Measurements from ENCODE around the gene KAZALD1.

KAZALD1 gene

DNA sequence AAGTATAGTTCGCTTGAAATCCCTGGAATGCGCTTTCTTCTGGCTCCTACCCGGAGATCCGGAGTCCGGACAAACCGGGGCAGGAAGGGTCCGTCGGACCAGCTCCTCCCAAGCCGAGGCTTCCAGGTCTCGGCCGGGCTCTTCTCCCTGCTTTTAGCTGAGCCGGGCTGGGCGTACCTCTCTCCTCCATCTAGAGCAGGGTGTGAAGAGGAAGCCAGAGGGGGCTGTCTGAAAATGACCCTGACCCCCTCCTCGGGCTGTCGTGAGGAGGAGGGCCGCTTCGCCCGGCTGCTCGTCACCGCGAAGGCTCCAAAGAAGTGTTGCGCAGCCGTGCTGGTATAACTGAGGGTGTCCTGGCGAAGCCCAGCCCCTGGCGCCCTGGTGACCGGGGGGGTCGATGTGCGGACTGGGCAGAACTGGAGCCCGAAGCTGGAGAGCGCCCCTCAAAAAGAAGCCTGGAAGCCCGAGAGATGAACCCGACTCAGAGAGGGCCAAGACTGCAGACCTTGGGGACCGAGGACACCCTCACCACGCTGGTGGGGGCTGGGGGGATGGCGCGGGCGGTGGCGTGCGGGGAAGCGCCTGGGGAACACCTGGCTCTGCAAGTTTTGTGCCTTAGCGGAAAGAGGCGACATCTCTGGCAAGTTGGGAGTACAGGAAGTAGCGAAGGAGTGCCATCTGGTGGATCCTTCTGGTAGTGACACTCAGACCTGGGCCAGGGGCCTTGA lies 5.7 kb downstream of the KAZALD1 start:
- DNase-seq (ENCODE audit: low read depth): peak; percentile 61

DNA sequence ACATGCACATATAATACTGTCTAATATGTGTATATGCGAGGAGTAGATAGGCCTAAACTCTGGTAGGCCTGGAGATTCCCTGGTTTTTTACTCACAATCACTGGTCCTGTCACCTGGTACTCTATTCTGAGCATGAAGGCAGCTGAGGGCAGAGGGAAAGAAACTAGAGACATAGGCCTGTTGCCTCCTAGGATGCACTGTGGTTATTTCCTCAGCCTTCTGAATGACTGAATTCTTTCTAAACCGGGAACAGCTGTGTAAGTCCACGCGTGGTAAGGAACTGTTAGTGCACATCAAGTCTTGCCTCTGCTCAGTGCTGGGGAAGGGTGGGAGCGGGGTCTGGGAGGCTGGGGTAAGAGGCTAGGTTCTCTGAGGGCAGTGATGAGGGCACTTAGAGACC lies 7.7 kb downstream of the KAZALD1 start:
- DNase-seq (ENCODE audit: low read depth): no peak

DNA sequence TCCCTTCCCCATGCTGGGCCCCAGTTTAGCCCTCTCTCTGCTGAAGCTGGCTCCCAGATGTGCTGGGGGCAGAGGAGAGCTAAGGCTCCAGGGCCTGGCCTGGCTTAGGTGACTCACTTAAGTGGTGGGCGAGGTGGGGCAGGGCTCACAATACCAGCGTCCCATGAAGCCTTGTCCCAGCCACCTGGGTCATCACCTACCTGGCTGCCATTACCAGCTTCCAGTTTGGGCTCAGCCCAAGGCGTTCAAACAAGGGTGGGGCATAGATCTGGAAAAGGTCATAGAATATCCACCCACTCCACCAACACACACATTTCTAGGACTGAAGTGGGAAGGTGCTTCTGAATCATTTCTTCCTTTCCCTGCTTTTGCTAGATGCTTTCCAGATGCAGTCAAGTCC lies 8.3 kb downstream of the KAZALD1 start:
- no peak for DNase-seq (ENCODE audit: low read depth)

DNA sequence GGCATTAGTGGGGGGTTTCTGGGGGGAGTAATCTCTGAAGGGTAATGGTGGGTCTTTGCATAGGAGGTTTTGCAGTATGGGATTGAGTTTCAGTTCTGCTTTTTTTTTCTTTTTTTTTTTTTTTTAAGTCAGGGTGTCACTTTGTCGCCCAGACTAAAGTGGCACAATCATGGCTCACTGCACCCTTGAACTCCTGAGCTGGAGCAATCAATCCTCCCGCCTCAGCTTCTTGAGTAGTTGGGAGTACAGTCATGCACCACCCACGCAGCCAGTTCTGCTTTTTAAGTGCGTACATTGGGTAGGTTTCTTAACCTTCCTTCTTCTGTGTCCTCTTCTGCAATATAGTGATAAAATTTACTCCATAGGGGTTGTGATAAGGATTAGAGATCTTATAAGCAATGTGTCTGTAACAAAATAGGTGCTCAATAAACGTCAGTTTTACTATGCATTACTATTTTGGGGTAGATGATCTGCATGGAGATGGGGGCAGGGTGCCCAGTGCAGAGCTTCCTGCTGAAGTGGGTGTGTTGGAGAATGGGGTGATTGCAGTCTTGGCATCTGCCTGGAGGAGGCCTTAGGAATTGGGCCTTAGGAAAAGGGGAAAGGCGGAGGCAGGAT lies 9.6 kb downstream of the KAZALD1 start:
- no peak for DNase-seq (ENCODE audit: low read depth)

DNA sequence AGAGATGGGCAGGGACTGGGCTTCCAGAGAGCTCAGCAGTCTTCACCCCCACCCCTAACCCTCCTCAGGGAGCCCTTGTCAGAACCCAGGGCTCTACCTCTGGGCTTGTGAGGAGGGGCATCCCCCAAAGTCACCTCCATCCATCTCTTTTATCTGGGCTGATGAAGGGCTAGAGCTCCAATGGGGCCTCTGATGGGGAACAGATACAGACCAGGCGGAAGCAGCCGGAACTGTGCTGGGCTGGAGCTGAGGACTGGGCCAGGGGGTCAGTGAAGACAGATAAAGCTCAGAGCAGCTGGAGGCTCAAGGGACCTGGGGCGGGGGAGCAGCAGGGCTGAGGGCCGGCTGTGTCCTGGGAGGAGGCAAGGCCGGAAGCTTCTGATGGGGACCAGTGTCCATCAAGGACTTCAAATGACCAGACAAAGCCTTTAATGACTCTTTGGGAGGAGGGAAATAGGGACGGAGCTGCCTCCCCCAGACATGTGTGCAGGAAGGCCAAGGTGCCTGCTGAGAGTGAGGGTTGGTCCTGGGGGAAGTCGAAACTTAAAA lies 10.2 kb downstream of the KAZALD1 start:
- DNase-seq (ENCODE audit: low read depth): no peak

DNA sequence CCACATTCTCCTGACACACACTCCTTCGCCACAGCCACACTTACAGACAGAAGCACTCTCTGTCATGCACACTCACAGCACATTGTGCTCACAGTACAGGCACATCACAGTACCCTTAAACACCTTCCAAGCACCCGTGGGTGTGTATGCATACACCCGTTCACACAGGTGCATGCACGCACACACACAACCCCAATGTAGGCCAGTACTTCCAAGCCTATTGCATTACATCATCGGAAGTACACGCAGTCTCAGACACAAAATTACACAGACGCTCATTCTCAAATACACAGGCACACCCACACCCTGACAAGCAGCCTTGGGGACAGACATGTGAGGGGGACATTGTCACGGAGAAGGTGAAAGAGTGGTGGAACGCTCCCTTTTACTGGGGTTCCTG lies 11.1 kb downstream of the KAZALD1 start:
- DNase-seq (ENCODE audit: low read depth): no peak

DNA sequence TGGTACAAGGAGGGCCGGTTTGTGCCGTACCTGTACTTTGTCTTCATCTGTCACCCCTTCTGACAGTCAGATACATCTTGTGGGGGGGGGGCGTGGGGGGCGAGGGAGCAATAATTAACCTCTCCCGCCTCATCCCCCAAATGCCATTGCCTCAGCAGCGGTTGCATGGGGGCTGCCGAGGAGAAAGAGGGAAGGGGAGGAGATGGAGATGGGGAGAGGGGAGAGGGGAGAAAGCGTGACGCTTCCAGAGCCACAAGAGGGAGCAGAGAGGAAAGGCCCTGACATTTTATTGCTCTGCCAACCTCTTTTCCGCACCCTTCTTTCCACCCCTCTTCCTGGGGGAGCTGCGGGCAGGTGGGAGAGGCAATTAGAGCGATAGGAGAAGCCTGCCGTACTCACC lies 11.8 kb downstream of the KAZALD1 start:
- DNase-seq (ENCODE audit: low read depth): no peak

DNA sequence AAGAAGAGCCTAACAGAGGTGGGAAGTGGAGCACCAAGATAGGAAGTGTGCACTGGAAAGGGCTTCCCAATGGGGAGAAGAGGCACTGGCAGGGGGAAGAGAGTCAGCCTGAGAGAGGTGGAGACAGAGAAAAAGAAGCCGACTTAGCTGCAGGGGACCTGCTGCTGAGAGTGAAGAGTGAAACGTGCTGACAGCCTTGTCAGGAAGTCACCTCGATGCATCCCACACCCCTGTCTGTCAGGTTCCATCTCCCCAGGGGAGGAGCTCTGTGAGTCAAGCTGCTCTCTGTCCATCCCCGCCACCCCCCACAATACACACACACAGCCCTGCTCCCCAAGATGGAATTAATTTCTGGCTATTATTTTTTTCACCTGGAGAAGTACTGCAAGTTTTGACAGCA lies 14.0 kb downstream of the KAZALD1 start:
- no peak for DNase-seq (ENCODE audit: low read depth)

DNA sequence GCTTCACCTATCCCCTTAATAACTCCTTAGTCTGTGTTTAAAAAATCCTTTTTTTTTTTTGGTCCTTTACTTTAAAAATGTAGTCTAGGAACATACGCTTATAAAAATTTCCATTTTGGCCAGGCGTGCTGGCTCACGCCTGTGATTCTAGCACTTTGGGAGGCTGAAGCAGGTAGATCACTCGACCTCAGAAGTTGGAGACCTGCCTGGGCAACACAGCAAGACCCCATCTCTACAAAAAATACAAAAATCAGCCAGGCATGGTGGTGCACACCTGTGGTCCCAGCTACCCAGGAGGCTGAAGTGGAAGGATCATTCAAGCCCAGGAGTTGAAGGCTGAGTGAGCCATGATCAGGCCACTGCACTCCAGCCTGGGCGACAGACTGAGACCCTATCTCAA lies 14.8 kb downstream of the KAZALD1 start:
- no peak for DNase-seq (ENCODE audit: low read depth)

DNA sequence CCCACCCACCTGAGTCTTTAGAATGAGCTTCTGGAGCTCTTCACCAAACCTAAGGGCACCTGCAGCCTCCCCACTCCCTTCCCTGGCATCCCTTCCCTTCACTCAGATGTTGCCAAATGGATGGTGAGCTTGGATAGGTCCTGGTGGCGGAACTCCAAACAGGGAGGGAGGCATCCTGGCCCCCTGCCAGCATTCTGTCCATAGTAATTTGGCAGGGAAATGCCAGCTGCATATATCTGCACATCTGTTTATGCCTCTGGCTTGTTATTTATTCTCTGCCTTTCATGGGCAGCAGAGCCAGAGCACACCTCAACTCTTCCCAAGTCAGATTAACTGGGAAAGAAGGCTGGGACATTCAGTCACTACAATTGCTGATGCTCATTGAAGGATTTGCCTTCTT lies 18.1 kb downstream of the KAZALD1 start:
- DNase-seq (ENCODE audit: low read depth): no peak

DNA sequence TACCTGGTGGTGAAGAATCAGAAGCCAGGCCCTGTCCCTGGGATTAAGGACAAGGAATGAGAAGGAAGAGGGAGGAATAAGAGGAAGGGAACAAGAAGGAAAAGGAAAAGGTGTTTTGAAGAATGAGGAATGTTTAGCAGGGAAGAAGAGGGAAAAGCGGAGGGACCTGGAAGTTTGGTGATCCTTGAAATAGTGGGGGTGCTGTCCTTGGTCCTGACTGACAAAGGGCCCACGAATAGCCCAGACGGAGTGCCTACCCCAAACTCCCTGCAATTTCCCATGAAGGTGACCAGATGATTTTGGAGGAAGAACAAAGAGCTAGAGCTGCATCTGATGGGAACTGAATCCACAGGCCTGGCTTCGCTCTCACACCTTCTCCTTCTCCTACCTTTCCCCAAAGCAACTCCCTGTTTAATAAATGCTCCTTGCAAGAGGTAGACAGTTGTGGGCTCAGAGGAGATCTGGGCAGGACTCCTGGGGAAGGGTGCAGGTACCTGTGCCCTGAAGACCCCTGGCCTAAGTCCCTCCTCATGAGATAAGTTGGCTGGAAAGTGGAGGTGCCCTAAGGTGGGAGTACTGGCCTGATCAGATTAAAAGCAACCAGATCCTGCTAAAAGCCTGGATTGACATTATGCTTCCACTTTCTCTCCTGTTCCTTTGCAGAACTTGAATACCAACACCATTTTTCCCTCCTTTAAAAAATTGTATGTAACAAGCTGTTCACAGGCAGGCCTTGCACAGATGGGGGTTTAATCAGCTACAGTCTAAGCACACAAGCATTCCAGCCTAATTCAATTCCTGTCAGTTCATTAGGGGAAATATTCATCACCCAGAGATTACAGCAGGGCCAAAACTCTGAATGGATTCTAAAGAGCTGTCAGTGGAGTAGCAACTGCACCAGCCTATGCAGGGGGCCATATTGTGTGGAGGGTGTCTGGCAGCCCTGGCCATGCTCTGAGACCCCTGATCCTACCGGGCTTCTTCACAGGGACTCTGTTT lies 19.4 kb downstream of the KAZALD1 start:
- DNase-seq (ENCODE audit: low read depth): no peak

DNA sequence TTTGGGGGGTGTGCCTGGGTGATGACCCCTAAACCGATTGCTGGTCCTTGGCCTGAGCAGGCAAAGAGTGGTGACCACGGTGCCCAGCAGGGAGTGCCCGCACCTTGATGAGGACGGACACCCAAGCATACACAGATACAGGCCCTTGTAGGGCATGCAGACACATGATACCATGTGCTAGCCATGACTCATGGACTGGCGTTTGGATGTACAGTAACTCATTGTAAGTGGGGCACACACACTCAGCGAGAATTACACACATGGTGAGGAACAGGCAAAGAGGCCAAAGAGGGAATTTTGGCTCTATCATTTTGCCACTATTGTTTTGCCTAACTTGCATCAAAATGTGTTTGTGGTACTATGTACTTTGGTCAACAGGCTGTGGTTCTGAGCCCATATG lies 24.1 kb downstream of the KAZALD1 start:
- DNase-seq (ENCODE audit: low read depth): no peak

DNA sequence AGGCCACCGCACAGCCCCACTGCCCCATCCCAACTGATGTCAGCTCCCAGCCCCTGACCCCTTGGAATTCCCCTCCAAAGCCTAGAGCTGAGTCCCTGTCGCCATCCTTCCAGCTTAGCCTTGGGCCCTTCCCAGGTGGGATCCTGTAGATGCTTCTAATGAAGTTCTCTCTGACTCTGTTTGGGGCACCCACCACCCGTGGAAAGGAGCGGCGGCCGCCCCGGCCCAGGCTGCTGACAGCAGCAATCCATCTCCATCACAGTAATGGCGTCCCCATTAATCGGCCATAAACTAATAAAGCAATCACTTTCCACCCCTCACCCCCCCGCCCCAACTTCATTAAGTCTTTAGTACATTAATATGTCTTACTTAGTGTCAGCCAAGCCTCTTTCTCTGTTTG lies 25.6 kb downstream of the KAZALD1 start:
- DNase-seq (ENCODE audit: low read depth): no peak

DNA sequence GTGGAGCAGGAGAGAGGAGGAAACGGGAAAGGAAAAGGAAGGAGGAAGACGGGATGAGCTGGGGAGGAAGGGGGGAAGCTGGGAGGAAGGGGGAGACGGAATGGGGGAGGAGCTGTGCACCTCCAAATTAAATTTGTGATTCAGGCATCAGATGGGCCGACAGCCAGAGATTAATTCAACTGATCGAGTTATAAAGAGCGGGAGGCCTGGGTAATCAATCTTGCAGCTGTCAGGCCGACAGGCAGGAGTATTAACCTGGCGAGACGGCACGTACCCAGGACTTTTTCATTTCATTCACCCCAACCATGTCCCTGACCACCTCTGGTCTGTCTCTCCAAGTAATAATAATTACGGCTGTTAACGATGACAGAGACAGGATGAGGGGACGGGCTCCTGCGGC lies 26.2 kb downstream of the KAZALD1 start:
- DNase-seq (ENCODE audit: low read depth): no peak

DNA sequence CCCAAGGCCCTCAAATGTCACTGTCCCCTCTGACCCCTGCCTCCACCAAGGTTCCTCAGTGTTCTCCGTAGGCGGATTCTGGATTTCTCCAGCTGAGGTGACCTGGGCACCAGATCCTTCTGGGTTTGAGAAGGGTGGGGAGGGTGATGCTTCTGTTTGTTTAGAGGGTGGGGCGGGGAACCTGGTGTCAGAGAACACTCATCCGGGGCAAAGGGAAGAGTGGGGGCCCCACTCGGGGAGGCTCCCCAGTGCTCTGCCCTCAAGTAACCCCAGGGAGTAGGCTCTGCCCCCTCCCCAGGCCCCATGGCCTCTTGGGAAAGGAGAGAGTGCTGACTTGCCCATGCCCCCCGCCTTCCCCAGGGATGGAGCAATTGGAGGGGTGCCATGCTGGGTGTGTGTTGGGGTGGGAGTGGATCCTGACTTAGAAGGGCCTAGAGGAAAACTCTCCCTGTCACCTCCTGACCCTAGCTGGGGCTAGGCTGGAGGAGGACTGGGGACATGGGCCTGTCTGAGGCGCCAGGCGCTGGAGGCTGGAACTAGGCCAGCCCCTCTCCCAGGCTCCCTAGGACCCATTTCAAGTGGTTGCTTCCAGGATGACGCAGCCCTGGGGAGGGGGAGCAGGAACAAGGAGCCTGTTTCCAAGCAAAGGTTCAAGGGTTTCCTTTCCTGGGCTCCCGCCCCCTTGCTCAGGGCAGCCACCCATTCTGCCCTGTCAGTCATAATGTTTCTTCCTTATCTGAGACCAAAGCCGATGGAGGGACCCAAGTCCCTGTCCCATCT lies 27.9 kb downstream of the KAZALD1 start:
- no peak for DNase-seq (ENCODE audit: low read depth)

DNA sequence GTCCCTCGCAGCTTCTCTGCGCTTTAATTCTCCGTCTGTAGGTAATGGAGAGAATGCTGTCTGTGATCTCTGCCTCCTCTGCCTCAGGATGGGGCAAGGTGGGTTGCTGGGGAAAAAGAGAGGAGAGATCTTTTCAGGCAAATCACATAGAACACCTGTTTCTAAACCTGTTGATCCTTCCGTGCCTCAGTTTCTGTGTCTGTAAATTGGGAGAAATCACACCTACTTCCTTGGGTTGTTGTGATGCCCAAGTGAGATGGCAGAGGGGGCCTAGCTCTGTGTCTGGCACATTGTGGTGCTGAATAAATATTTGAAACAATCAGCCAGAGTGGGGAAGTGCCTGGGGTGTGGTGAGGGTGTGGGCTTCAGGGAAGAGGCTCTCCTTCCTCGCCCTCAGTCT lies 28.8 kb downstream of the KAZALD1 start:
- no peak for DNase-seq (ENCODE audit: low read depth)

DNA sequence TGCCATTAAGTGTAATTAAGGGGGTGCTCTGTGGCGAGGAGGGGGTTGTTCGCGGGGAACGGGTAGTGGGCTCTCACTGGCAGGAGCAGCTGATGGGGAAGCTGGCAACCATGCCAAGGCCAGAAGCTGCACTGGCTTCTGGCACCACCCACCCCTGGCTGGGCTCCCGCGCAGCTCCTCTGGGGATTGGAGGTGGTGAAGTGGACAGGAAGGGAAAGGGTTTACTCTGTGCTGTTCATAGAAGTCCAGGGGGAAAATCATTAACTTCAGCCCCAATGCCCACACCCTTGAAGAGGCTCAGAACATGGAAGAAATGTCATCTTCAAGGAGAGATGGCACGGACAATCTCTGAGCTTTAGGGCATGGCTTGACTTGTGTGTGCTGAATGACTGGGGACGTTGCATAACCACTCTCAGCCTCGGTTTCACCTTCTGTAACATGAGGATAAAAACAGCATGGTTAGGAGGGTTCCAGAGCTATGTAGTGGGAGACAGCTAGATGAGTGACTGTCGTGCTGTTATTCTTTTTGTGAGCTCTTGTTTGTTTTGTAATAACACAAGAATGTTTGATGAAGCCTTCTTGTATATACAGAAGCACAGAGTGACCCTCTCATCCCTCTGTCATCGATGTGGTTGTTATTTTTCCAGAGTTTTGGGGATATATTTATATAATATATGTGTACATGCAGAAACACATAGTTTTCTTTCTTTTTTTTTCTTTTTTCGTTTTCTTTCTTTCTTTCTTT lies 29.9 kb downstream of the KAZALD1 start:
- no peak for DNase-seq (ENCODE audit: low read depth)

DNA sequence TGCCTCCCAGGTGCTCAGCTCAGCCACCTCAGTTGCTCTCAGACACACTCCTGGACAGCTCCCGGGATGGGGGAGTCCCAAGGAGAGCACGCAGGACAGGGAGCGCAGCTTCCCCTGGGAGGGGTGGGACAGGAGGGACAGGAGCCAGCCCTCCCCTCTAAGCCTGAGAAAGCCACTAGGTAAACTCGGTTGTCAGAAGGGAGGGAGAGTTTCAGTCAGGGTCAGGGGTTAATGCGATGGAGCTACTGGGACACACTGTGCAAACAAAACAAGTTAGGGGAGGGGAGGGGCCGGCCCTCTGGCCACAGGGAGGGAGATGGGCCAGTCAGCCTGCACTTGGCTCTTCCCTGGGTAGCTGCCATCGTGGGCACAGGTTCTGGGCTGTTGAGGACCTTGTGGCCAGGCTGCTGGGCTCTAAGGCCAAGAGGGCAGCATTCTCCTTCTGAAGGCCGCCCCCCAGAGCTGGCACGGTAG lies 31.1 kb downstream of the KAZALD1 start:
- no peak for DNase-seq (ENCODE audit: low read depth)

DNA sequence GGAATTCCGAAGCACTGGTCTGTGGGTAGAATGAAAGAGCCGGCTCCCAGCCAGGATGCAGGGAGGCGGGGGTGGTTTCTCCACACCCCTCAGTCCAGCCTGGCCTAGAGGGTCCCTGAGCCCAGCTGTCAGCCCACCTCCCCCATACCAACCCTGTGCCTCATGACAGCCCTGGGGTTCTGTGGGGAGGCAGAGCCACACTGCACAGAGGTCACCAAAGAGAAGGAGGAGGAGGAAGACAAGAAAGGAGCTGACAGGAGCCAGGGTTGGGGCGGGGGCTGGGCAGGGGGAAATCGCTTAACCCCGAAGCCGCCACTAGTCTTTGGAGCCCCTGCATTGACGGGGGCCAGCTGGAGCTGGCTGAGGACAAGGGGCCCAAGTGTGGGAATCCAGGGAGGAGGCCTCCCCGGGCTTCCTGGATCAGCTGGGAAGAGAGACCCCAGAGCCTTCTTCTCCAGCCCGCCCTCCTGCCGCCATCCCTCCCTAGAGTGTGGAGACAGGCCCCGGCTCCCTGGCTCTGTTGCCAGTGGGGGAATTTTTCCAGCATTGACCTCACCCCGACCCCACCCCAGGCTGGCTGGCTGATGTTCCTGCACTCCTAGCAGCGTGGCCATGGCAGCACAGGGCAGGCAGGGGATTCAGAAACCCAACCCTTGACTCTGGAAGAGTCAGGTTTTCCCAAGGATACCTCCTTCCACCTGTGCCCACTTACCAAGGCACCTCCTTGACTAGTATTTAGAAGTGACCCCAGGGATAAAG lies 32.5 kb downstream of the KAZALD1 start:
- DNase-seq (ENCODE audit: low read depth): no peak

DNA sequence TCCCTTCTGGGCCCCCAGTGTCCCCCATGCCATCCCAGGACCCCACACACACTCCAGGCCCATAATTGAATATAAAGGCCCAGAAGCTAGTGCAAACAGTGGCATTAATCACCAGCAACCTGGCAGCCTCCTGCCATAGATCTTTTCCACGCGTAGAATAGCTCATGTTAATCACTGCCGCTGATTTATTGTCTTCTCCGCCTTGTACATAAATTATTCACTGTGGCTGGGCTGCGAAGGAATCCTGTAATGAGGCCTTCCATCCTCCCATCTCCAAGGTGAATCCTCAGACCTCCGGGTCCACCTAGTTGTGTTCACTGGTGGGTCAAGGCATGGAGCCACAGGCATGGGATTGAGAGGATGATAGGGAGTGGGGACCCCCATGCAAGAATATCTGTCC lies 33.2 kb downstream of the KAZALD1 start:
- DNase-seq (ENCODE audit: low read depth): no peak

Measured in stimulated activated CD8-positive, alpha-beta memory T cell treated with anti-CD3 and anti-CD28 coated beads, Interleukin-15, amount 100 ng/mL, for 1 hour (primary cell).